Measurements from ENCODE around the gene WFDC10A. TPM values are rescaled to one million over a fixed set of nuclear protein-coding genes. Genes with fewer than 3 reads are reported as not detected.

WFDC10A gene
- total and polyA plus RNA-seq, 9 of the 15 experiments (the other 6 are each of a cell fraction or from before 2014, with no cell fraction given) = not detected

DNA sequence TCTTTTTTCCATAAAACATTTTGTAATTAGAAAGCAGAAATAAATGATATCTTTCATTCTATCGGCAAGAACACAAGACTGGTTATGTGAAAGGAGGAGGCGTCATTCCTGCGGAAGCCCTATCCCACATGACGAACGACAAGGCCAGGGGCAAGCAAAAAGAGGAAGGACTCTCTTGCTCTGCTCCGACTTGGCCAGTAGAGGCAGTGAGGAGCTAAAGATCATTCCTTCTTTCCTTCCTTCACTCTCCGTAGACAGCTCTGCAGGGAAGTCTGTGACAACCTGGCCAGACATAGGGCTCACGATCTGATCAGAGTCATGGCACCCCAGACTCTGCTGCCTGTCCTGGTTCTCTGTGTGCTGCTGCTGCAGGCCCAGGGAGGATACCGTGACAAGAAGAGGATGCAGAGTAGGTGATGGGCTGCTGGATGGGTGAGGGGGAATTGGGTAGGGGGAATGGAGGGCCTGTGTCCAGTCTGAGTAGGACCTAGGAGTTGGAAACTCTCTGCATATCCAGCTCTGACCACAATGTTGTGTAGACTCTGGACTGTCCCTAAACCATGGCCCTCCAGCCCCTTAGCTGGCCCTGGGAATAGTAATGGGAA is at the start of gene WFDC10A (continued):
- 0 out of 2 replicates have a peak, but pooled peaks have one; percentile 14 for TF ChIP-seq CREM (IDR thresholded peaks at IDR 0.05; ENCODE audit: low read depth)
- TF ChIP-seq NR2C2 (CRISPR knock-in tag; IDR thresholded peaks at IDR 0.05) = no peak
- TF ChIP-seq NR2C2 (tag; IDR thresholded peaks at IDR 0.05) = no peak
- TF ChIP-seq RAD21 (CRISPR knock-in tag; conservative IDR thresholded peaks at IDR 0.05 in 1 of 2, IDR thresholded peaks at IDR 0.05 in 1 of 2) = peak in 1 of 2 experiments; percentile 39; a peak in 3 of 4 replicates
- TF ChIP-seq SFPQ (IDR thresholded peaks at IDR 0.05; ENCODE audit: low read depth, low read length) = no peak
- peak; percentile 22; the same call in 1 of the 2 replicates for TF ChIP-seq RB1 (IDR thresholded peaks at IDR 0.05; ENCODE audit: low read depth)
- TF ChIP-seq, protein P1, sequence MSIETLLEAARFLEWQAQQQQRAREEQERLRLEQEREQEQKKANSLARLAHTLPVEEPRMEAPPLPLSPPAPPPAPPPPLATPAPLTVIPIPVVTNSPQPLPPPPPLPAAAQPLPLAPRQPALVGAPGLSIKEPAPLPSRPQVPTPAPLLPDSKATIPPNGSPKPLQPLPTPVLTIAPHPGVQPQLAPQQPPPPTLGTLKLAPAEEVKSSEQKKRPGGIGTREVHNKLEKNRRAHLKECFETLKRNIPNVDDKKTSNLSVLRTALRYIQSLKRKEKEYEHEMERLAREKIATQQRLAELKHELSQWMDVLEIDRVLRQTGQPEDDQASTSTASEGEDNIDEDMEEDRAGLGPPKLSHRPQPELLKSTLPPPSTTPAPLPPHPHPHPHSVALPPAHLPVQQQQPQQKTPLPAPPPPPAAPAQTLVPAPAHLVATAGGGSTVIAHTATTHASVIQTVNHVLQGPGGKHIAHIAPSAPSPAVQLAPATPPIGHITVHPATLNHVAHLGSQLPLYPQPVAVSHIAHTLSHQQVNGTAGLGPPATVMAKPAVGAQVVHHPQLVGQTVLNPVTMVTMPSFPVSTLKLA (conservative IDR thresholded peaks at IDR 0.05) = no peak
- no peak for TF ChIP-seq ZNF431 (CRISPR knock-in tag; IDR thresholded peaks at IDR 0.05)
- TF ChIP-seq ZNF24 (IDR thresholded peaks at IDR 0.05) = peak; percentile 72; the same call in 1 of the 2 replicates
- no peak for TF ChIP-seq SREBF2 (CRISPR knock-in tag; IDR thresholded peaks at IDR 0.05)
- TF ChIP-seq FUS (optimal IDR thresholded peaks at IDR 0.05; ENCODE audit: low read depth, low read length) = no peak
- peak; percentile 79 for TF ChIP-seq SPI1 (IDR thresholded peaks at IDR 0.05; ENCODE audit: borderline replicate concordance, low read depth, low read length)
- TF ChIP-seq CBFA2T2 (conservative IDR thresholded peaks at IDR 0.05) = no peak
- no peak for TF ChIP-seq FOXA3 (CRISPR knock-in tag; conservative IDR thresholded peaks at IDR 0.05 in 1 of 2, IDR thresholded peaks at IDR 0.05 in 1 of 2)
- no peak for TF ChIP-seq TCF3 (CRISPR knock-in tag; IDR thresholded peaks at IDR 0.05)
- TF ChIP-seq C11orf30 (IDR thresholded peaks at IDR 0.05; ENCODE audit: low read depth) = no peak
- TF ChIP-seq IRF2 (CRISPR knock-in tag; IDR thresholded peaks at IDR 0.05) = no peak
- 0 out of 2 replicates have a peak, but pooled peaks have one; percentile 23 for TF ChIP-seq SMC3 (conservative IDR thresholded peaks at IDR 0.05; ENCODE audit: insufficient read depth, low read depth, low read length)
- no peak for TF ChIP-seq TGIF2 (CRISPR knock-in tag; IDR thresholded peaks at IDR 0.05)
- no peak for TF ChIP-seq SAFB (IDR thresholded peaks at IDR 0.05; ENCODE audit: borderline replicate concordance, low read depth, low read length)
- no peak for TF ChIP-seq PRPF4 (IDR thresholded peaks at IDR 0.05; ENCODE audit: insufficient read depth, low read depth, low read length, poor library complexity, severe bottlenecking)
- peak; percentile 61 to 90 (median 73) for TF ChIP-seq CTCF (IDR thresholded peaks at IDR 0.05 in 2 of 3, conservative IDR thresholded peaks at IDR 0.05 in 1 of 3; ENCODE audit: insufficient read depth in 2 of 3, low read depth in 1 of 3, low read length in 3 of 3)
- no peak for TF ChIP-seq SIN3A (IDR thresholded peaks at IDR 0.05; ENCODE audit: borderline replicate concordance in 2 of 2, control insufficient read depth in 1 of 2, low read depth in 2 of 2, low read length in 2 of 2)

Measured in K562 (cell line).